Stimulated activated CD4-positive, alpha-beta T cell treated with anti-CD3 and anti-CD28 coated beads, TNF-alpha, amount 100 ng/mL, for 48 hours (primary cell): ENCODE results near the gene ARCN1.

Source experiments
- DNase-seq, 3 donors: peaks; one replicate each; pipeline ENCODE4 v3.0.0-alpha.2; 2020; ENCODE audit warnings: low read depth in 3 of 3

Gene ARCN1

GRCh38 chr11:118621071-118621783 is 49.0 kb downstream of the ARCN1 start:
- peak in 1 of 3 donors; percentile 25 for DNase-seq

- DNase-seq, result no peak
Measured at GRCh38 chr11:118621784-118622375, 49.7 kb downstream of the ARCN1 start.

GRCh38 chr11:118622376-118623268 is 50.4 kb downstream of the ARCN1 start:
- no peak for DNase-seq

GRCh38 chr11:118623269-118623655 is 51.1 kb downstream of the ARCN1 start:
- no peak for DNase-seq

GRCh38 chr11:118625036-118625690 is 53.0 kb downstream of the ARCN1 start:
- no peak for DNase-seq

GRCh38 chr11:118625976-118626375 is 53.8 kb downstream of the ARCN1 start:
- DNase-seq, result no peak

GRCh38 chr11:118627566-118627965 is 55.4 kb downstream of the ARCN1 start:
- no peak for DNase-seq

- DNase-seq, result no peak
Measured at GRCh38 chr11:118628031-118628430, 55.8 kb downstream of the ARCN1 start.

GRCh38 chr11:118628432-118628831 is 56.2 kb downstream of the ARCN1 start:
- no peak for DNase-seq

- DNase-seq, result no peak
Measured at GRCh38 chr11:118628861-118629549, 56.8 kb downstream of the ARCN1 start.

- DNase-seq, result no peak
Measured at GRCh38 chr11:118629761-118630661, 57.8 kb downstream of the ARCN1 start.

GRCh38 chr11:118631142-118631909 is 59.1 kb downstream of the ARCN1 start:
- DNase-seq, result no peak

- DNase-seq, result no peak
Measured at GRCh38 chr11:118632577-118633318, 60.5 kb downstream of the ARCN1 start.

GRCh38 chr11:118633319-118633690 is 61.1 kb downstream of the ARCN1 start:
- DNase-seq, result no peak

- DNase-seq, result no peak
Measured at GRCh38 chr11:118633979-118634378, 61.8 kb downstream of the ARCN1 start.

- no peak for DNase-seq
Measured at GRCh38 chr11:118634431-118635236, 62.4 kb downstream of the ARCN1 start.

- DNase-seq, result no peak
Measured at GRCh38 chr11:118635237-118635591, 63.0 kb downstream of the ARCN1 start.

- no peak for DNase-seq
Measured at GRCh38 chr11:118635642-118636041, 63.4 kb downstream of the ARCN1 start.
